Panc1 (cell line): ENCODE results near the gene ABO. TPM values are rescaled to one million over a fixed set of nuclear protein-coding genes. Genes with fewer than 3 reads are reported as not detected.

ENCODE experiments used
- ATAC-seq: fragments of 200-7000 bp; cut with Tn5 transposase; 2 replicates; pipeline ENCODE4 v1.9.1; 2020; ENCODE audit warnings: mild to moderate bottlenecking, moderate library complexity
- BruUV-seq: library from RNA; stranded (reverse); fragments of 400-500 nt; replicated peaks from 2 replicates; lab custom pipeline; 2021; lab: Mats Ljungman, UMichigan
- CTCF ChIA-PET: fragments of 300-600 bp; sonication (Branson Sonifier 250); formaldehyde crosslinking; loops from one replicate; lab custom pipeline; 2022; ENCODE audit warnings: antibody characterized with exemption; lab: Charles Lee
- POLR2A ChIA-PET: fragments of 300-600 bp; sonication (Branson Sonifier 250); formaldehyde crosslinking; loops from one replicate; lab custom pipeline; 2022; ENCODE audit warnings: antibody characterized with exemption; lab: Charles Lee
- DNase-seq: peaks from one replicate; pipeline ENCODE4 v3.0.0-alpha.2; 2010; ENCODE audit warnings: low read depth, low spot score
- H3K27ac ChIP-seq: 2 replicates; pipeline ENCODE4 v1.5.1; 2011; ENCODE audit warnings: mild to moderate bottlenecking, low read length, inconsistent platforms
- H3K27me3 ChIP-seq: fragments of 200-500 bp; sonication (Bioruptor generic); 2 replicates; pipeline ENCODE4 v1.6.0; 2014; ENCODE audit warnings: low read length, inconsistent platforms; ENCODE audit not compliant: control insufficient read depth, insufficient read depth
- H3K36me3 ChIP-seq: fragments of 200-500 bp; sonication (Bioruptor generic); 2 replicates; pipeline ENCODE4 v1.5.1; 2014; ENCODE audit warnings: inconsistent platforms, mild to moderate bottlenecking, low read length, moderate library complexity; ENCODE audit not compliant: control insufficient read depth, insufficient read depth
- H3K4me1 ChIP-seq: 2 replicates; pipeline ENCODE4 v1.5.1; 2011; ENCODE audit warnings: inconsistent platforms, mild to moderate bottlenecking, low read length, moderate library complexity; ENCODE audit not compliant: control insufficient read depth, insufficient read depth
- H3K4me3 ChIP-seq, 2 experiments: 2 replicates each; pipeline ENCODE4 v1.5.1; 2011 to 2012; ENCODE audit warnings: low read depth in 2 of 2, low read length in 2 of 2, mild to moderate bottlenecking in 2 of 2, inconsistent platforms in 1 of 2, moderate library complexity in 1 of 2
- H3K9me3 ChIP-seq: fragments of 200-500 bp; sonication (Bioruptor generic); 2 replicates; pipeline ENCODE4 v1.5.1; 2014; ENCODE audit warnings: low read depth, mild to moderate bottlenecking, inconsistent platforms, low read length, moderate library complexity; ENCODE audit not compliant: control insufficient read depth, insufficient read depth
- POLR2AphosphoS5 ChIP-seq: IDR thresholded peaks from 2 replicates; pipeline ENCODE4 v1.6.1; 2012; ENCODE audit warnings: mild to moderate bottlenecking, low read depth, low read length, moderate library complexity
- SIN3A ChIP-seq: IDR thresholded peaks from 2 replicates; pipeline ENCODE4 v1.6.1; 2012; ENCODE audit warnings: low read depth, mild to moderate bottlenecking, low read length, moderate library complexity, borderline replicate concordance; ENCODE audit not compliant: insufficient read depth
- TCF7L2 ChIP-seq: IDR thresholded peaks from 2 replicates; pipeline ENCODE4 v1.6.1; 2011; ENCODE audit warnings: mild to moderate bottlenecking, low read depth, low read length, inconsistent platforms
- in situ Hi-C: cut with HindIII; loops from 2 replicates; pipeline ENCODE4 v1.10.0; 2016; ENCODE audit warnings: low sequenced_read_pairs, low pct_unique_long_range_greater_than_20kb
- intact Hi-C: fragments of 100-400 bp; cut with micrococcal nuclease; formaldehyde crosslinking; loops from one replicate; pipeline ENCODE4 v1.10.0; 2022; ENCODE audit not compliant: unreplicated experiment
- total RNA-seq: library from RNA; stranded (reverse); gene quantifications from one replicate; pipeline ENCODE4 v1.2.1, GENCODE V29; 2021; ENCODE audit not compliant: unreplicated experiment
- TF ChIP-seq, protein P1 (sequence below): fragments of 450-650 bp; IDR thresholded peaks from 2 replicates; pipeline ENCODE4 v1.5.1; 2017; ENCODE audit warnings: mild to moderate bottlenecking
- TF ChIP-seq, protein P2 (sequence below), 2 experiments: IDR thresholded peaks; 2 replicates each; pipeline ENCODE4 v1.6.1; 2011 to 2012; ENCODE audit warnings: low read depth in 2 of 2, control low read depth in 1 of 2, low read length in 1 of 2, mild to moderate bottlenecking in 1 of 2, moderate library complexity in 1 of 2; ENCODE audit not compliant: insufficient read depth in 1 of 2

The ABO gene
- total RNA-seq, 1 experiment from 2014 or later, result 0.10 TPM

DNA sequence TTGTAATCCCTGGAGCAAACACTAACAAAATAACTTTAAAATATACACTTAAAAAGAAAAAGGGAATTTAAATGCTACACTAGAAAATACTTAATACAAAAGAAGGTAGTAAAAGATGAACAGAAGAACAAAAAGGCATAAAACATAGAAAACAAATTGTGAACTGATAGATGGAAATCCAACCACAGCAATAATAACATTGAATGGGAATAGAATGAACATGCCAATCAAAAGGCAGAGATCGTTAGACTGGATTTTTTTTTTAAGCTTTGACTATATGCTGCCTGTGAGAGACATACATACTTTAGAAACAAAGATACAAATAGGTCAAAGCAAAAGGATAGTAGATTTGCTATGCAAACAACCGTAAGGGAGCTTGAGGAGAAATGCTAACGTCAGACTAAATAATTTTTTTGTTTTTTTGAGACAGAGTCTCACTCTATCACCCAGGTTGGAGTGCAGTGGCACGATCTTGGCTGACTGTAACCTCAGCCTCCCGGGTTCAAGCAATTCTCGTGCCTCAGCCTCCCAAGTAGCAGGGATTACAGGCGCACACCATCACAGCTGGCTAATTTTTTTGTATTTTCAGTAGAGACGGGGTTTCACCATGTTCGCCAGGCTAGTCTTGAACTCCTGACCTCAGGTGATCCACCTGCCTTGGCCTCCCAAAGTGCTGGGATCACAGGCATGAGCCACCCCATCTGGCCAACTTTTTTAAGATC, 6.5 kb downstream of the ABO start:
- Histone ChIP-seq H3K4me3 (no peak overlapping the region), H3K36me3 (no peaks in the 10 kb centered on the region), H3K27ac (no peak overlapping the region), H3K27me3 (no peaks in the 10 kb centered on the region), H3K4me1 (no peaks in the 10 kb centered on the region), H3K9me3 (no peaks in the 10 kb centered on the region)
- ATAC-seq, result no peak
- CTCF ChIA-PET, result interaction anchor here (0.7 kb wide), 1 partner anchor 214 kb away, joined by 5 read pairs; no protein-coding TSS in a partner anchor
- BruUV-seq, result no TSS peak
- POLR2A ChIA-PET, result no interaction called here
- intact Hi-C loops (no loop called here), in situ Hi-C loops (no loop called here)
- DNase-seq, result no peak
- no peak for TF ChIP-seq SIN3A
- no peak for TF ChIP-seq TCF7L2
- TF ChIP-seq, protein P1, sequence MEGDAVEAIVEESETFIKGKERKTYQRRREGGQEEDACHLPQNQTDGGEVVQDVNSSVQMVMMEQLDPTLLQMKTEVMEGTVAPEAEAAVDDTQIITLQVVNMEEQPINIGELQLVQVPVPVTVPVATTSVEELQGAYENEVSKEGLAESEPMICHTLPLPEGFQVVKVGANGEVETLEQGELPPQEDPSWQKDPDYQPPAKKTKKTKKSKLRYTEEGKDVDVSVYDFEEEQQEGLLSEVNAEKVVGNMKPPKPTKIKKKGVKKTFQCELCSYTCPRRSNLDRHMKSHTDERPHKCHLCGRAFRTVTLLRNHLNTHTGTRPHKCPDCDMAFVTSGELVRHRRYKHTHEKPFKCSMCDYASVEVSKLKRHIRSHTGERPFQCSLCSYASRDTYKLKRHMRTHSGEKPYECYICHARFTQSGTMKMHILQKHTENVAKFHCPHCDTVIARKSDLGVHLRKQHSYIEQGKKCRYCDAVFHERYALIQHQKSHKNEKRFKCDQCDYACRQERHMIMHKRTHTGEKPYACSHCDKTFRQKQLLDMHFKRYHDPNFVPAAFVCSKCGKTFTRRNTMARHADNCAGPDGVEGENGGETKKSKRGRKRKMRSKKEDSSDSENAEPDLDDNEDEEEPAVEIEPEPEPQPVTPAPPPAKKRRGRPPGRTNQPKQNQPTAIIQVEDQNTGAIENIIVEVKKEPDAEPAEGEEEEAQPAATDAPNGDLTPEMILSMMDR, result no peak
- TF ChIP-seq, protein P2, sequence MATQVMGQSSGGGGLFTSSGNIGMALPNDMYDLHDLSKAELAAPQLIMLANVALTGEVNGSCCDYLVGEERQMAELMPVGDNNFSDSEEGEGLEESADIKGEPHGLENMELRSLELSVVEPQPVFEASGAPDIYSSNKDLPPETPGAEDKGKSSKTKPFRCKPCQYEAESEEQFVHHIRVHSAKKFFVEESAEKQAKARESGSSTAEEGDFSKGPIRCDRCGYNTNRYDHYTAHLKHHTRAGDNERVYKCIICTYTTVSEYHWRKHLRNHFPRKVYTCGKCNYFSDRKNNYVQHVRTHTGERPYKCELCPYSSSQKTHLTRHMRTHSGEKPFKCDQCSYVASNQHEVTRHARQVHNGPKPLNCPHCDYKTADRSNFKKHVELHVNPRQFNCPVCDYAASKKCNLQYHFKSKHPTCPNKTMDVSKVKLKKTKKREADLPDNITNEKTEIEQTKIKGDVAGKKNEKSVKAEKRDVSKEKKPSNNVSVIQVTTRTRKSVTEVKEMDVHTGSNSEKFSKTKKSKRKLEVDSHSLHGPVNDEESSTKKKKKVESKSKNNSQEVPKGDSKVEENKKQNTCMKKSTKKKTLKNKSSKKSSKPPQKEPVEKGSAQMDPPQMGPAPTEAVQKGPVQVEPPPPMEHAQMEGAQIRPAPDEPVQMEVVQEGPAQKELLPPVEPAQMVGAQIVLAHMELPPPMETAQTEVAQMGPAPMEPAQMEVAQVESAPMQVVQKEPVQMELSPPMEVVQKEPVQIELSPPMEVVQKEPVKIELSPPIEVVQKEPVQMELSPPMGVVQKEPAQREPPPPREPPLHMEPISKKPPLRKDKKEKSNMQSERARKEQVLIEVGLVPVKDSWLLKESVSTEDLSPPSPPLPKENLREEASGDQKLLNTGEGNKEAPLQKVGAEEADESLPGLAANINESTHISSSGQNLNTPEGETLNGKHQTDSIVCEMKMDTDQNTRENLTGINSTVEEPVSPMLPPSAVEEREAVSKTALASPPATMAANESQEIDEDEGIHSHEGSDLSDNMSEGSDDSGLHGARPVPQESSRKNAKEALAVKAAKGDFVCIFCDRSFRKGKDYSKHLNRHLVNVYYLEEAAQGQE (IDR thresholded peaks at IDR 0.05; ENCODE audit: insufficient read depth in 1 of 2, low read depth in 2 of 2, low read length in 1 of 2), result no peak
- no peak for TF ChIP-seq POLR2AphosphoS5

DNA sequence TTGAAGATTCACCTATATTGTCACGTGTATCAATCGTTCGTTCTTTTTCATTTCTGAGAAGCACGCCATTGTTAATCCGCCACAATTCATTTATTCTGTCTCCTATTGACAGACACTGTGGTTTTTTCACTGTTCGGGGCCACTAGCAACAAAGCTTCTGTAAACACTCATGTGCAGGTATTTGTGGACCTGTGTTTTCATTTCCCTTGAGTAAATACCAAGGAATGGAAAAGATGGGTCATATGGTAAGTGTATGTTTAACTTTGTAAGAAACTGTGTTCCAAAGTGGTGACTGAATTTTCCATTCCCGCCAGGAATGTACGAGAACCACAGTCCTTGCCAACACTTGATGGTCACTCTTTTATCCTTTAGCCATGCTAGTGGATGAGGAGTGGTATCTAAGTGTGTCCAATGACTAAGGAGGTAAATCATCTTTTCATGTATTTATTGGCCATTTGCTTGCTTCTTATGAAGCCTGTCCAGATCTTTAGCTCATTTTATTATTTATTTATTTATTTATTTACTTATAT, 10.7 kb downstream of the ABO start:
- ChIA-PET CTCF (no interaction called here), POLR2A (no interaction called here)

More for the DNA sequence above, 10.7 kb downstream of the ABO start:
- intact Hi-C loops (no loop called here), in situ Hi-C loops (no loop called here)
- DNase-seq, result no peak
- H3K36me3 ChIP-seq, result no peaks in the 10 kb centered on the region
- H3K9me3 ChIP-seq, result no peaks in the 10 kb centered on the region
- no peak for ATAC-seq
- no peak overlapping the region for H3K27ac ChIP-seq
- H3K4me3 ChIP-seq, result no peak overlapping the region
- H3K4me1 ChIP-seq, result no peaks in the 10 kb centered on the region
- no peaks in the 10 kb centered on the region for H3K27me3 ChIP-seq
- BruUV-seq, result no TSS peak
- no peak for TF ChIP-seq SIN3A
- TF ChIP-seq, protein P1, result no peak
- TF ChIP-seq POLR2AphosphoS5, result no peak
- TF ChIP-seq TCF7L2, result no peak
- TF ChIP-seq, protein P2 (IDR thresholded peaks at IDR 0.05; ENCODE audit: insufficient read depth in 1 of 2, low read depth in 2 of 2, low read length in 1 of 2), result no peak
